LNCaP clone FGC (cell line): ENCODE data around the gene ANAPC2.
A peak's percentile ranks its signal among the peaks of the same experiment; 100 is the strongest.

Experiments used
- DNase-seq: peaks from one replicate; pipeline ENCODE4 v3.0.0-alpha.2; 2011; ENCODE audit warnings: low read depth
- H3K4me3 ChIP-seq: 2 replicates; pipeline ENCODE4 v1.5.1; 2011; ENCODE audit warnings: mild to moderate bottlenecking, low read depth, low read length, control low read depth
- TF ChIP-seq, protein P1 (sequence below): IDR thresholded peaks from 2 replicates; pipeline ENCODE4 v1.5.1; 2012; ENCODE audit warnings: mild to moderate bottlenecking; ENCODE audit not compliant: control insufficient read depth, insufficient read depth; ENCODE audit errors: extremely low read depth

ANAPC2 gene

DNA sequence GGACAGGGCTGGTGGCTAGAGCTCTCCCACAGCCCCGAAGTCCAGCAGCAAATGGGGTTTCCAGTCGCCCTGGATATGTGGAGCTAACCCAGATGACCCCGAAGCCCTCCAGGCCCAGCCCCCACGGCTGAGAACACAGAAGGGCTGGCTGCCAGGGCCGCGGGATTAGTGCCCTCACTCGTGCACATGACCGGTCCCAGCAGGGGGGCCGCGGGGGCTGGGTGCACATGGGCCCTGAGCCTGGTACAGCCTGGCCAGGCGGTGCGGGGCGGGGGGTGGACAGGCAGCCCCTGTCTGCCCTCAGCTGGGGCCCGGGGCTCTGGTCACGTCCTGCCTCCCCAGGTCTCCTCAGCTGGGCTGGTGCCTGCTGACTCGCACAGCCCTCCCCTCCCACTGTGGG is 6.0 kb upstream of the ANAPC2 start:
- peak overlapping the region; percentile 42 for H3K4me3 ChIP-seq
- TF ChIP-seq, protein P1, sequence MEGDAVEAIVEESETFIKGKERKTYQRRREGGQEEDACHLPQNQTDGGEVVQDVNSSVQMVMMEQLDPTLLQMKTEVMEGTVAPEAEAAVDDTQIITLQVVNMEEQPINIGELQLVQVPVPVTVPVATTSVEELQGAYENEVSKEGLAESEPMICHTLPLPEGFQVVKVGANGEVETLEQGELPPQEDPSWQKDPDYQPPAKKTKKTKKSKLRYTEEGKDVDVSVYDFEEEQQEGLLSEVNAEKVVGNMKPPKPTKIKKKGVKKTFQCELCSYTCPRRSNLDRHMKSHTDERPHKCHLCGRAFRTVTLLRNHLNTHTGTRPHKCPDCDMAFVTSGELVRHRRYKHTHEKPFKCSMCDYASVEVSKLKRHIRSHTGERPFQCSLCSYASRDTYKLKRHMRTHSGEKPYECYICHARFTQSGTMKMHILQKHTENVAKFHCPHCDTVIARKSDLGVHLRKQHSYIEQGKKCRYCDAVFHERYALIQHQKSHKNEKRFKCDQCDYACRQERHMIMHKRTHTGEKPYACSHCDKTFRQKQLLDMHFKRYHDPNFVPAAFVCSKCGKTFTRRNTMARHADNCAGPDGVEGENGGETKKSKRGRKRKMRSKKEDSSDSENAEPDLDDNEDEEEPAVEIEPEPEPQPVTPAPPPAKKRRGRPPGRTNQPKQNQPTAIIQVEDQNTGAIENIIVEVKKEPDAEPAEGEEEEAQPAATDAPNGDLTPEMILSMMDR = no peak
- no peak for DNase-seq

DNA sequence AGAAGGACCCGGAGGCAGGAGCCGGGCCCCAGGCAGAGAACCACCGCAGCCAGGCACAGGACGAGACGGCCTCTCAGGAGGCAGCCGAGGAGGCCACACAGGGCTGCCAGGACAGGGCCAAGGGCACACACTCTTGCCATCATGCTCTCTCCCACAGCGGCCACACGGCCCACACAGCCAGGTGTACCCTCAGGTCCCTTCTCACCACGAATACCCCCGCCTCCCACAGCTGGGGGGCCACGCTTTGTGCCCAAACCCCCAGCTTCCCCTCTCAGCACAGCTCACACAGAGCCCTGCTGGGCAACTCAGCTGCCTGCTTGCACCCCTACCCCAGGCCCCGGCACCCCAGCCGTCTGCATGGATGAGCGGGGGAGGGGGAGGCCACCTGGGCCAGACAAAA is 5.4 kb upstream of the ANAPC2 start:
- TF ChIP-seq, protein P1 = no peak
- DNase-seq = no peak
- H3K4me3 ChIP-seq = no peak overlapping the region

DNA sequence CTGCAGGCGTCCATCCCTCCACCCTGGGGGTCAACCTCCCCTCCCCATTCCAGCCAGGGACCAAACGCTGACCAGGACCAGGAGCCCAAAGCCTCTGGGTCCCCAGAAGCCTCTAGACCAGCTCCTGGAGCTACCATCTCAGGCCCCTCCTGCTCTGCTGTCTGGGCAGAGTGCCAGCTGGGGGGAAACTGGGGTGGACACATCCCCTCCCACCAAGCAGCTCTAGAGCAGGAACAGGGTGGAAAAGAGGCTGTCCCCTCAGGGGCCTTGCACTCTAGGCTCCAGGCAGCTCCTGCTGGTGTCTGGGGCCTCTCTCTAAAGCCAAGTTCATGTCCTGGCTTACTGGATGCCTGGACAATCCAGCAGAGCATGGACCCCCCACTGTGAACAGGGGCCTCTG is 4.5 kb upstream of the ANAPC2 start:
- no peak for DNase-seq
- TF ChIP-seq, protein P1 = no peak
- H3K4me3 ChIP-seq = no peak overlapping the region

DNA sequence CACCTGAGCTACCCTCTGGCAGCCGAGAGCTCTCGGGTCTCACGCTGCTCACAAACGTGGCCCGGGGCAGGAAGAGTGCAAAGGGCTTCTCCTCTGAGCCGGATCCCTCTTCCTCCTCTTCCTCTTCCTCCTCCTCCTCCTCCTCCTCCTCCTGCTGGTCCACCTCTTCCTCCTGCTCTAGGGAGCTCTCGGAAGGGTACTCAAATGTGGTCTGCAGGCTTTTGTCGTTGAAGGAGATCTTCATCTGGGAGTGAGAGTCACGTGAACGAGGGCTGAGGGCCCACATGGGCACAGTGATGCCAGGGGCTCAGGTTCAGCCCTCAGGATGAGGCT is 4.1 kb upstream of the ANAPC2 start:
- no peak overlapping the region for H3K4me3 ChIP-seq
- DNase-seq = no peak
- TF ChIP-seq, protein P1 = no peak

DNA sequence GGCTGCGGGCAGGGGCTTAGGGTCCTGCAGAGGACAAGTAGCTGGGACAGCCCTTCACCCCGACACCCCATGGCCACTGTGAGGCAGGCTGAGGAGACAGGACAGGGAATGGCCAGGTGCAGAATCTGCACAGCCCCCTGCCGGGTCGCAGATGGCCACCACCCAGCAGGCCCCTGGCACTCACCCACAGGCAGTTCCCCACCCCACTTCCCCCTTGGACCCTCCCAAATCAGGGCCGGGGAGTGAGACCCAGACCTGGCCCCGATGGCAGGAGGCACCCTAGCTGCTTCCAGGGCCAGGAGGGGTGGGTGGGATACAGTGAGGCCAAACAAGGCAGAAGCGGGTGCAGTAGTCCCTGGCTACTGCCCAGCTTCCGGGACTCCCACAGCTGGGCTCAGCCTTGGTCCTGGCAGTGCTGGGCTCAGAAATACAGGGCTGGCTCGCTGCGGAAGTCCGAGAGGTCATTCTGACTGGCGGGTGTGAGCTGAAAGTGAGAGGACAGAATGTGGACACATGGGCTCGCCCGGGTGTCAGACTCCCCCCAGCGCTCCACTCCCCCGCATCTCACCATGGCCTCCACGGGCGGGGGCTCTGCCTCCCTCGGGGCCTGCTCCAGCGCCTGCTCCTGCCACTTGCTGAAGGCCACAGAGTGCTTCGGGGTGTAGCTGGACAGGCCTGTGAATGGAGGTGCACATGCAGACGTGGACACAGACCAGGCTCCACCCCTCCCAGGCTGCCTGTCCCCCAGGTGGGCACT is 3.5 kb upstream of the ANAPC2 start:
- H3K4me3 ChIP-seq = no peak overlapping the region
- TF ChIP-seq, protein P1 = no peak
- no peak for DNase-seq

DNA sequence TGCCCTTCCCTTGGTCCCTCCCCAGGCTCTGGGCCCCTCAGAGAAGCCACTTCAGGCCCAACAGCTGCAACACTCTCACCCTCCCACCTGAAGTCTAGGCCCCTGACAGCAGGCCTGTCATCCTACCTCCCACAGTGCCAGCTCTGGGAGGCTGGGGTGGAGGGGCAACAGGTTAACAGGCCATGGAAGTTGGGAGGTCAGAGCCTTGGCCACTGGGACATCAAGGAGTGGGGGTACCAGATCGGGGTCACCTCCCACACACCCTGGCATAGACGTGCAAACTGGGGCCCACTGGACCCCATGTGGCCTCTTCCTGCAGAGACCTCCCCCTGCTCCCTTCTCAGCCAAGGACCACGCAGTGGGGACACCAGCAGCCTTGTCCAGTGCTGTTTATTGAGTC is 2.9 kb upstream of the ANAPC2 start:
- H3K4me3 ChIP-seq = no peak overlapping the region
- no peak for DNase-seq
- TF ChIP-seq, protein P1 = no peak

DNA sequence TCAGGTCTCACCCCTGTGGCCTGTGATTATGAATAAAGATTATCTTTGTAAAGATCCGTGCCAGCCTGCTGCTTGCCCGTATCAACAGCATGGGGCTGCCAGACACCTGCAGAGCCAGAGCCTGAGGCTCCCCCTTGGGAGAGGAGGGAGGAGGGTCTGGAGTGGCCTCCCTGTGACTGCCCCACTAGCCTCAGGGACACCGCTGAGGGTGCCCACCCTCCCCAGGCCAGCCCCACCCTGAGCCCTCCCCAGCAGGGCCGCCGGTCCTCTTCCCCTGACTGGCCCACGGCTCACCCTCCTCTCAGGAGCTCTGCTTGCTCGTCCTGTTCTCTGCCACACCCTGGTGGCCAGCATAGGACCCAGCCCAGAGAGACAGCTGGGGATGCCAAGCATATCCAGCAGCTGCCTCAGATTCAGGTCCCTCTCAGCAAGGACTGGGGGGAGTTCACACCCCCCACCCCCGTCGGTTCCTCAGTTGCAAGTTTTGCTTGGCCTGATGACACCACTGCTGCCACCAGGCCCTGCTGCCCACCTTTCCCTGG is 2.0 kb upstream of the ANAPC2 start:
- TF ChIP-seq, protein P1 = peak; percentile 64
- DNase-seq = no peak
- H3K4me3 ChIP-seq = peak overlapping the region; percentile 100
